Activated CD4-positive, alpha-beta memory T cell treated with anti-CD3 and anti-CD28 coated beads, Interleukin-2, amount 10 ng/mL, durations not matched to agents 7 days and 5 days (primary cell): ENCODE measurements around the gene ZNF3. TPM values are rescaled to one million over a fixed set of nuclear protein-coding genes. Genes with fewer than 3 reads are reported as not detected.

Source experiments
- CTCF ChIA-PET: fragments of 350-600 bp; sonication (Branson Sonifier 250); formaldehyde crosslinking; loops from one replicate; lab custom pipeline; 2021; ENCODE audit warnings: antibody characterized with exemption, inconsistent platforms; lab: Charles Lee
- POLR2A ChIA-PET: fragments of 350-600 bp; sonication (Branson Sonifier 250); formaldehyde crosslinking; loops from one replicate; lab custom pipeline; 2021; ENCODE audit warnings: antibody characterized with exemption; lab: Charles Lee
- DNase-seq: peaks from one replicate; pipeline ENCODE4 v3.0.0-alpha.2; 2020
- H3K27ac Mint-ChIP-seq: one replicate; pipeline ENCODE4 v1.8.0; 2021; ENCODE audit warnings: mild to moderate bottlenecking, mixed read lengths
- H3K27me3 Mint-ChIP-seq: one replicate; pipeline ENCODE4 v1.8.0; 2021; ENCODE audit warnings: mixed read lengths
- H3K36me3 Mint-ChIP-seq: one replicate; pipeline ENCODE4 v1.8.0; 2021; ENCODE audit warnings: low read depth, mixed read lengths
- H3K4me1 Mint-ChIP-seq: one replicate; pipeline ENCODE4 v1.8.0; 2021; ENCODE audit warnings: mixed read lengths
- H3K4me3 Mint-ChIP-seq: one replicate; pipeline ENCODE4 v1.8.0; 2021; ENCODE audit warnings: mild to moderate bottlenecking, mixed read lengths
- H3K9me3 Mint-ChIP-seq: one replicate; pipeline ENCODE4 v1.8.0; 2021; ENCODE audit warnings: mixed read lengths
- total RNA-seq, 2 experiments: library from RNA; stranded (reverse); gene quantifications; one replicate each; pipeline ENCODE4 v1.2.3, GENCODE V29; 2021

Gene ZNF3
- total RNA-seq, 2 experiments from 2014 or later, result 21.1 to 22.1 TPM

DNA sequence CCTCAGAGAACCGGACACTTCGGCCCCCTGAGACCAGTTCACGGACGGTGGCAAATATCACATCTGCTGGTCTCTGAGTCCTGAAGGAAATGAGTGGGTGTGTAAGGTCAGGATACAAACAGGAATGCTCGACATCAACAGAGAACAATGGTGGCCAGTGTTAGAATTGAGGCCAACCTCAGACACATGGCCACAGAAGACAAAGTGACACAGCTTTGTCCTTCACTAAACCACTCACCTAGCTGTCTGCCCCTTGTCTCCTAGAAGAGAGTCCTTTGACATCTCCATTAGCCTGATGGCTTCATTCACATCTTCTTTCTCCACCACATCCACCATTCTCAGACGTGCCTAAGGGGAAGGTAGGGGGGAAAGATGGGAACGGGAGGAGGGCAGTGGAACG is 11.5 kb upstream of the ZNF3 start:
- H3K36me3 Mint-ChIP-seq, result peaks cover 81% of the 10 kb centered on the region
- no peak overlapping the region for H3K4me3 Mint-ChIP-seq
- ChIA-PET CTCF (no interaction called here), POLR2A (interaction anchor here (0.6 to 2.0 kb wide), 4 partner anchors 8 to 35 kb away, joined by 4 to 15 read pairs (median 6); partner anchors contain the start of genes AP4M1 and MCM7)
- peaks cover 49% of the 10 kb centered on the region for H3K4me1 Mint-ChIP-seq
- H3K9me3 Mint-ChIP-seq, result no peaks in the 10 kb centered on the region
- no peak overlapping the region for H3K27ac Mint-ChIP-seq
- DNase-seq, result no peak
- H3K27me3 Mint-ChIP-seq, result no peaks in the 10 kb centered on the region

- ChIA-PET POLR2A (interaction anchor here (0.9 to 11.1 kb wide), 7 partner anchors 9 to 37 kb away, joined by 3 to 169 read pairs (median 7); partner anchors contain the start of genes AP4M1, CNPY4, MBLAC1 and MCM7), CTCF (interaction anchor here (1.3 kb wide), 1 partner anchor 9 kb away, joined by 4 read pairs; no protein-coding TSS in a partner anchor)
- Mint-ChIP-seq H3K9me3 (no peaks in the 10 kb centered on the region), H3K27me3 (no peaks in the 10 kb centered on the region), H3K4me3 (peak overlapping the region; percentile 18), H3K27ac (peak overlapping the region; percentile 42), H3K4me1 (peaks cover 46% of the 10 kb centered on the region), H3K36me3 (peaks cover 70% of the 10 kb centered on the region)
- no peak for DNase-seq
Observed at GRCh38 chr7:100091411-100092181, 10.1 kb upstream of the ZNF3 start.

DNA sequence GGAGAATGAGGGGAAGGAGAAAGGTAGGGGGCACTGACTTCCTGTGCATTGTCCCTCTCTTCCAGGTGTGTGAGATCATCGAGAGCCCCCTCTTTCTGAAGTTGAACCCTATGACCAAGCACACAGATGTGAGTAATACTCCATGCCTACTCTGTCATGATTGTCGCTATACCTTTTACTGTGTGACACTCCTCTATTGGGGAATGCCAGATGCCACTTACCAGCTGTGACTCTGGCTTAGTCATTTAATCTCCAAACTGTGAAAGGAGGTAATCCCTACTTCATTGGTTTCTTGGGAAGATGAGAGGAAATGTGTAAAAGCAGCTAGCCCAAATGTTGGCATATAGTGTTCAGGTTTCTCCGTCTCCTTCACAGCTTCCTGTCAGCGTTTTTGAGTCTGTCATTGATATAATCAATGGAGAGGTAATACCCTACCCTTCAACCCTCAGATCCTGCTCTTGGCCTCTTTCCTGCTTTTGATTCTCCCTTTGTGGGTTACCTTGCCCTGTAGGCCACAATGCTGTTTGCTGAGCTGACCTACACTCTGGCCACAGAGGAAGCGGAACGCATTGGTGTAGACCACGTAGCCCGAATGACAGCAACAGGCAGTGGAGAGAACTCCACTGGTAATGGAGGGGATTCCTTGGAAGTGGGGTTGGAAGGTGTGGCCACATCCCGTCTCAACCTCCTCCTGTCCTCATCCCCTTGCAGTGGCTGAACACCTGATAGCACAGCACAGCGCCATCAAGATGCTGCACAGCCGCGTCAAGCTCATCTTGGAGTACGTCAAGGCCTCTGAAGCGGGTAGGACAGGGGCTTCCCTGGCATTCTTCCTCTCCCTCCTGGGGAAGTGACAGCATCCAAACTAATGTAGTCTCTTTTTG is 9.2 kb upstream of the ZNF3 start:
- Mint-ChIP-seq H3K4me1 (peaks cover 46% of the 10 kb centered on the region), H3K4me3 (peak overlapping the region; percentile 45), H3K27ac (peak overlapping the region; percentile 55), H3K36me3 (peaks cover 64% of the 10 kb centered on the region), H3K9me3 (no peaks in the 10 kb centered on the region), H3K27me3 (no peaks in the 10 kb centered on the region)
- POLR2A ChIA-PET, result interaction anchor here (0.9 to 11.1 kb wide), 6 partner anchors 10 to 37 kb away, joined by 3 to 169 read pairs (median 6); partner anchors contain the start of genes AP4M1, CNPY4, MBLAC1 and MCM7
- DNase-seq, result no peak
- CTCF ChIA-PET, result interaction anchor here (0.6 to 1.5 kb wide), 2 partner anchors 11 to 39 kb away, joined by 3 read pairs; partner anchors contain the start of genes AP4M1 and MCM7

- no peak for DNase-seq
- ChIA-PET CTCF (interaction anchor here (1.5 kb wide), 1 partner anchor 12 kb away, joined by 3 read pairs; the partner anchor contains the start of genes AP4M1 and MCM7), POLR2A (interaction anchor here (0.6 to 11.1 kb wide), 6 partner anchors 11 to 74 kb away, joined by 4 to 169 read pairs (median 6); partner anchors contain the start of genes AP4M1, MBLAC1, MCM7 and ZKSCAN1)
- Mint-ChIP-seq H3K4me1 (peaks cover 41% of the 10 kb centered on the region), H3K27me3 (no peaks in the 10 kb centered on the region), H3K36me3 (peaks cover 52% of the 10 kb centered on the region), H3K4me3 (peak overlapping the region; percentile 89), H3K9me3 (no peaks in the 10 kb centered on the region), H3K27ac (peak overlapping the region; percentile 83)
Observed at GRCh38 chr7:100089458-100090196, 8.1 kb upstream of the ZNF3 start.

DNA sequence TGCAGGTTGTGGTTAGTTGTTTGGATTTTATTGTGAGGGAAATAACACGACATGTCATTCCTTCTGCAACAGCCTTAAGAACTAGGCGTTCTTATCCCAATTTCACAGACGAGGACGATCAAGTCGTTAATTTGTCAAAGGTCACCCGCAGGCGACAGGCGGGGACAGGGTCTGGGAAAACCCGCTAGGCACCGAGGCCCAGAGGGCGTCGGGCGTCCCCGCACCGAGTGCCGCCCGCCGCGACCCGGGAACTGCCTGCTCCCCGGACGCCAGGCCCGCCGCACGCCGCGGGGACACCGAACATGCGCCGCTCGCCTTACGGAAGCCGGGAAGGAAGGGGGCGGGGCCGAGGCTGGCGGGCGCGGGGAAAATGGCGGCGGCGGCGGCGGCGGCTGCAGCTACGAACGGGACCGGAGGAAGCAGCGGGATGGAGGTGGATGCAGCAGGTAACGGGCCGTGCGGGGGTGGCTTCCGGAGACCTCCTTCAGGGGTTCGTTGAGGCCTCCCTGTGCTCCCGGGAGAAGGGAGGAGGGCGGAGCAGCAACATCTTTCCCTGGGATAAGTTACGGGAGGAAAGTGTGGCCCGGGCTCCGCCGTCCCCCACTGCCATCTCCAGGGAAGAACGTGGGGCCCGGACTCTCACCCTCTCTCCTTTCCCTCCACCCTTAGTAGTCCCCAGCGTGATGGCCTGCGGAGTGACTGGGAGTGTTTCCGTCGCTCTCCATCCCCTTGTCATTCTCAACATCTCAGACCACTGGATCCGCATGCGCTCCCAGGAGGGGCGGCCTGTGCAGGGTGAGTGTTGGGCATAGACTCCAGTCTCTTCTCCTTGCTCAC is 7.3 kb upstream of the ZNF3 start, which contains the start of gene COPS6:
COPS6 (plus strand) TSS at position 349 of the 837 bp plus-strand sequence; CDS start at position 371, 22 bp downstream.
- peaks cover 41% of the 10 kb centered on the region for H3K4me1 Mint-ChIP-seq
- H3K36me3 Mint-ChIP-seq, result peaks cover 44% of the 10 kb centered on the region
- peak; percentile 85 for DNase-seq
- H3K27me3 Mint-ChIP-seq, result no peaks in the 10 kb centered on the region
- H3K27ac Mint-ChIP-seq, result peak within 1 kb of the TSS; percentile 83
- ChIA-PET CTCF (interaction anchor here (1.0 to 1.5 kb wide), 4 partner anchors 12 to 319 kb away, joined by 3 to 6 read pairs (median 4); partner anchors contain the start of genes AP4M1 and MCM7), POLR2A (interaction anchor here (0.7 to 11.1 kb wide), 8 partner anchors 9 to 74 kb away, joined by 3 to 169 read pairs (median 4); partner anchors contain the start of genes AP4M1, MBLAC1, MCM7 and ZKSCAN1)
- no peaks in the 10 kb centered on the region for H3K9me3 Mint-ChIP-seq
- peak within 1 kb of the TSS; percentile 89 for H3K4me3 Mint-ChIP-seq

- CTCF ChIA-PET, result interaction anchor here (1.0 to 1.4 kb wide), 3 partner anchors 43 to 320 kb away, joined by 4 to 6 read pairs (median 4); no protein-coding TSS in a partner anchor
- no peaks in the 10 kb centered on the region for H3K9me3 Mint-ChIP-seq
- H3K27me3 Mint-ChIP-seq, result no peaks in the 10 kb centered on the region
- H3K4me1 Mint-ChIP-seq, result peaks cover 39% of the 10 kb centered on the region
- no peak for DNase-seq
- peak overlapping the region; percentile 83 for H3K27ac Mint-ChIP-seq
- POLR2A ChIA-PET, result interaction anchor here (0.7 to 11.1 kb wide), 6 partner anchors 9 to 73 kb away, joined by 3 to 169 read pairs (median 4); partner anchors contain the start of genes AP4M1, MBLAC1, MCM7 and ZKSCAN1
- H3K36me3 Mint-ChIP-seq, result peaks cover 38% of the 10 kb centered on the region
- H3K4me3 Mint-ChIP-seq, result peak overlapping the region; percentile 89
Observed at GRCh38 chr7:100088095-100088620, 6.6 kb upstream of the ZNF3 start.

DNA sequence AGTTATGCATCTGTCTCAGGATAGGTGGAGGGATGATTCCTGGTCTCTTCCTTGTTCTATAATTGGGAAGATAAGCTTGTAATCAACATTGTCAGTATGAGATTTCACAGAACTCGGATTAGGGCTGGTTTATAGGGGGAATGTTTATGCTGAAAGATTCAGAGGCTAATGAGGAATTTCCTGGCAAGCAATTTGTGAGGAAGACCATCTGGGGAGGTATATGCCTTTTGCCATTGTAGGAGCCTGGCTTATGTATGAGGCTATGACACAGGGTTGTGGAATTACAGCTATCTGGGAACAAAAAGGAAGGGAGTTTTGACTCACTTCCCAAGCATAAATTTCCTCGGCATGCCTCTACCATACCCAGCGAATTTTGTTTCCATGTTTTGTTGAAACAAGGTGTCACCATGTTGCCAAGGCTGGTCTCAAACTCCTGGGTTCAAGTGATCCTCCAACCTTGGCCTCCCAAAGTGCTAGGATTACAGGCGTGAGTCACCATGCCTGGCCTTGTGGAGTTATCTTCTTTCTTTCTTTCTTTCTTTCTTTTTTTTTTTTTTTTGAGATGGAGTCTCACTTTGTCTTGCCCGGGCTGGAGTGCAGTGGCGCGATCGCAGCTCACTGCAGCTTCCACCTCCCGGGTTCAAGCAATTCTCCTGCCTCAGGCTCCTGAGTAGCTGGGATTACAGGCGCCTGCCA is 5.7 kb upstream of the ZNF3 start:
- H3K4me3 Mint-ChIP-seq, result peak overlapping the region; percentile 28
- POLR2A ChIA-PET, result interaction anchor here (1.4 to 11.1 kb wide), 2 partner anchors 10 to 14 kb away, joined by 3 to 169 read pairs; partner anchors contain the start of genes AP4M1 and MCM7
- peak overlapping the region; percentile 4 for H3K27ac Mint-ChIP-seq

DNA sequence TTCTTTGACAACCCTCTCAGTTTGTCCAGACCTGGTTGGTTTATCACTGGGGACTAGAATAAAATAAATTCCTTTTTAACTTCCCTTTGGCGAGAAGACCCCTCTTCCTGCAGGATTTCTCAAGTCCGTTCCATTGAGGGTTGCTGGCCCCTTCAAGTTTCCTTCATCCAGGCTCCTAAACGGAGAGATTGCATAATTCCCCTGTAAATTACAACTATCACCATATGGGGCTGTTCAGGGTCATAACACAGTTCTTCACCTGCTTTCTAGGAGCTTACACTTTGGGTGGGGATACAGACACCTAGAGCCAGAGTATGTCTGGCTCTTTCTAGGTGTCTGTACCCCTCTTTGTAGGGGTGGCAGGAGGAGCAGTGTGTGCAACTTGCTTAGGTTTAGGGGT is 4.0 kb upstream of the ZNF3 start:
- no peak for DNase-seq
- no peaks in the 10 kb centered on the region for H3K9me3 Mint-ChIP-seq
- ChIA-PET POLR2A (interaction anchor here (0.7 to 11.1 kb wide), 3 partner anchors 10 to 166 kb away, joined by 3 to 169 read pairs (median 3); partner anchors contain the start of genes AP4M1, MCM7 and TRIM4), CTCF (no interaction called here)
- H3K36me3 Mint-ChIP-seq, result peaks cover 17% of the 10 kb centered on the region
- H3K4me3 Mint-ChIP-seq, result no peak overlapping the region
- peaks cover 41% of the 10 kb centered on the region for H3K4me1 Mint-ChIP-seq
- peaks cover 3% of the 10 kb centered on the region for H3K27me3 Mint-ChIP-seq
- no peak overlapping the region for H3K27ac Mint-ChIP-seq

More for the DNA sequence above, 5.7 kb upstream of the ZNF3 start:
- DNase-seq, result no peak
- H3K4me1 Mint-ChIP-seq, result peaks cover 44% of the 10 kb centered on the region
- H3K36me3 Mint-ChIP-seq, result peaks cover 28% of the 10 kb centered on the region
- CTCF ChIA-PET, result interaction anchor here (0.6 to 1.4 kb wide), 2 partner anchors 54 to 321 kb away, joined by 3 to 4 read pairs; no protein-coding TSS in a partner anchor
- no peaks in the 10 kb centered on the region for H3K9me3 Mint-ChIP-seq
- H3K27me3 Mint-ChIP-seq, result peaks cover 3% of the 10 kb centered on the region

GRCh38 chr7:100082978-100083377 is 1.5 kb upstream of the ZNF3 start:
- POLR2A ChIA-PET, result interaction anchor here (0.6 to 11.1 kb wide), 11 partner anchors 10 to 347 kb away, joined by 3 to 169 read pairs (median 5); partner anchors contain the start of genes AP4M1, MBLAC1, MCM7 and MEPCE
- Mint-ChIP-seq H3K4me1 (peaks cover 37% of the 10 kb centered on the region), H3K9me3 (no peaks in the 10 kb centered on the region), H3K27me3 (peaks cover 3% of the 10 kb centered on the region), H3K4me3 (peak overlapping the region; percentile 81), H3K36me3 (peaks cover 22% of the 10 kb centered on the region), H3K27ac (no peak overlapping the region)
- no peak for DNase-seq
- CTCF ChIA-PET, result interaction anchor here (0.6 to 1.7 kb wide), 18 partner anchors 9 to 623 kb away, joined by 3 to 21 read pairs (median 4); partner anchors contain the start of genes AP4M1, MCM7, POP7 and ZSCAN21
